SK-N-DZ (cell line): ENCODE data around the gene DIPK1B.
"Not testable (repeated sequence)": the region's sequence is repeated elsewhere in the genome, so short reads cannot be mapped to it uniquely, and the experiment has no call there.

Experiments
- DNase-seq: peaks from one replicate; pipeline ENCODE4 v3.0.0-alpha.2; 2015; ENCODE audit warnings: low spot score

Gene DIPK1B

GRCh38 chr9:136753371-136754058 lies 41.1 kb downstream of the DIPK1B start:
- no peak for DNase-seq

GRCh38 chr9:136754059-136754572 lies 41.7 kb downstream of the DIPK1B start:
- DNase-seq = no peak

- DNase-seq = no peak
Measured at GRCh38 chr9:136754626-136755301, 42.4 kb downstream of the DIPK1B start.

DNA sequence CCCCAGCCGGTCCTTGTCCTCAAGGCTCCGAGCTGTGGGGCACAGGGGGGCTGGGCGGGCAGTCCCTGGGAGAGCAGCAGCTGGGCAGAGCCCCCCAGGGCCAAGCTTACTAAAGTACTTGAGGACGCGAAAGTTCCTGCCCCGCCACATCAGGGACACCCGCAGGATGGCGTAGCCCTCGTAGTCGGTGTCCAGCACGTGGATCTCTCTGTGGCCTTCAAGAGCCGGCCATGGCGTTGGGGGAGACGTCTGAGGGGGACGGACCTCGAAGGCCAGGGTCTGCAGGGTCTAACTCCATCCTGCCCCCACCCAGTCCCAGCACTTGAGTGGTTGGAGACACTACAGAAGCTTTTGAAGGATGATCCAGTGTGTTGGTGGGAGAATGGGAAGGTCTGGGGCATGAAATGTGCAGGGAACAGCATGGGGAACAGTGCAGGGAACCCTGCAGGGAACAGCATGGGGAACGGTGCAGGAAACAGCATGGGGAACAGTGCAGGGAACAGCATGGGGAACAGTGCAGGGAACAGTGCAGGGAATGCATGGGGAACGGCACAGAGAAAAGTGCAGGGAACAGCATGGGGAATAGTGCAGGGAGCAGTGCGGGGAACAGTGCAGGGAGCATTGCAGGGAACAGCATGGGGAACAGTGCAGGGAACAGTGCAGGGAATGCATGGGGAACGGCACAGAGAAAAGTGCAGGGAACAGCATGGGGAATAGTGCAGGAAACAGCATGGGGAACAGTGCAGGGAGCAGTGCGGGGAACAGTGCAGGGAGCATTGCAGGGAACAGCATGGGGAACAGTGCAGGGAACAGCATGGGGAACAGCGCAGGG lies 43.1 kb downstream of the DIPK1B start:
- not testable (repeated sequence) for DNase-seq

GRCh38 chr9:136756134-136756438 lies 43.7 kb downstream of the DIPK1B start:
- DNase-seq = no peak

- DNase-seq = no peak
Measured at GRCh38 chr9:136756836-136757235, 44.5 kb downstream of the DIPK1B start.

DNA sequence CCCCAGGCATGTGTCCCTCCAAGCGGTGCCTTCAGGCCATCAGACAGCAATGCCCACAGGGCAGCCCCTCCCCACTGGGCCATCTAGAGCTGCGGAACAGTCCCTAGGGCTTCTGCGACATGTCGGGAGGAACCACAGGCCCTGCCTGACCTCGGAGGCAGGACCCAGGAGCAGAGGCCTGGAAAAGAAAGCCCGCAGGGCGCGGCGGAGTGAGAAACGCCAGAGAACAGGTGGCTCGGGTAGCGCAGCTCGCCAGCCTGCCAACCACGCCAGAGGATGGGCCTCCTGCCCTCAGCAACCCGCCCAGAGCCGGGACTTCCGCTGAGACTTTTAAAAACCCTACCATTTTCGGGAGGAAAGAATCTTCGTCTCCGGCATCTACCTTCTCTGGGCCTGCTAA lies 45.0 kb downstream of the DIPK1B start:
- no peak for DNase-seq

DNA sequence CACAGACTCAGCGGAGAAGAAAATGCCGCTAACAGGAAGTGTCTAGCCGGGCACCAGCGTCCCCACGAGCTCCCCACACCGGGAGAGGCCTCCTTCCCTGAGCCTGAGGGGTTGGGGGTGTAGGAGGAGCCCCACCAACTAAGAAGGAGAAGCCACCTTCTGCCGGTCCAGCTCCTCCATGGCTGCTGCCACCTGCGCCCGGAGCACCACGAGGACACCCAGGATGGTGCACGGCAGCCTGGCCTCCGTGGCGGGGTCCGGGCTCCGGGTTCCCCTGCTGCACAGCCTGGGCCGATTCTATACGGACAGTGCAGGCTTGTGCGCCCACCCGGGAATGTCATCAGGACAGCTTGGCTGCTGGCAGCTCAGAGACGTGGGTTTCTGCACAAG lies 45.4 kb downstream of the DIPK1B start:
- no peak for DNase-seq

- DNase-seq = no peak
Measured at GRCh38 chr9:136759001-136759400, 46.6 kb downstream of the DIPK1B start.

- no peak for DNase-seq
Measured at GRCh38 chr9:136759436-136760325, 47.3 kb downstream of the DIPK1B start.

DNA sequence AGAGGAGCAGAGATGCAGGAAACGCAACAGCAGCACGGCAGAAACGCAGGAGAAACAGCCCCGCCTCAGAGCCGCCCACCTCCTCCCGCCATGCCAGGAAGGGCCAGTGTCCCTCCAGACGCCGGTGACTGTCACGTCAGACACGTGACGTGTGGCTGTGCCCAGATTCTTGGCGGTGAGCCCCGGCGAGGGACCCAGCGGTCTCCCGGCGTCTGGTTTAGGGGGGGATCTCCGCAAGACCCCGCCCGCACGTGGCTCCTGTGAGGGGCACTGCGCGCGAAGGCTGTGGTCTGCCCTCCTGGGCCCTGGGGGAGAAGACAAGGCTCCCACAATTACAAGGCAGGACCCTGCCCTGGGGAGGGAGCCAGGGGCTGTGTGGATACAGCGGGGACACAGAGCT lies 48.1 kb downstream of the DIPK1B start:
- DNase-seq = peak; percentile 71

- DNase-seq = peak; percentile 89
Measured at GRCh38 chr9:136760834-136761544, 48.6 kb downstream of the DIPK1B start.

DNA sequence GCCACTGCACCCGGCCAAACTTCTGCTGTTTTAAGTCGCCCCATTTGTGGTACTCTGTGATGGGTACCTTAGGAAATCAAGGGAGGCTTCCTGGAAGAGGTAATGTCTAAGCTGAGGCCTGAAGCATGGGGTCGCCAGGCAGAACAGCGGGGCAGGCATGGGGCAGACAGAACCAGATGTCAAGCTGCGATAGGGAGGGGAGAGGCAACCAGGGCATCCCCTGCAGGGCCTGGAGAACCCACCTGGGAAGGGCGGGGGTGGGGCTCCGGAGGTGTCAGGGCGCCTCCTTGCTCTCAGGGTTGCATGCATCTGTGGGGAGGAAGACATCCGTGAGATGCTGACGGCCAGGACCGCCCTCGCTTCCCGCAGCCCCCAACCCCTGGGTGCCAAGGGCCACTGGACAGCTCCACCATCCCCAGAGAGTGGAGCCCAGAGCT lies 49.2 kb downstream of the DIPK1B start:
- no peak for DNase-seq

- no peak for DNase-seq
Measured at GRCh38 chr9:136762221-136762691, 49.9 kb downstream of the DIPK1B start.

DNA sequence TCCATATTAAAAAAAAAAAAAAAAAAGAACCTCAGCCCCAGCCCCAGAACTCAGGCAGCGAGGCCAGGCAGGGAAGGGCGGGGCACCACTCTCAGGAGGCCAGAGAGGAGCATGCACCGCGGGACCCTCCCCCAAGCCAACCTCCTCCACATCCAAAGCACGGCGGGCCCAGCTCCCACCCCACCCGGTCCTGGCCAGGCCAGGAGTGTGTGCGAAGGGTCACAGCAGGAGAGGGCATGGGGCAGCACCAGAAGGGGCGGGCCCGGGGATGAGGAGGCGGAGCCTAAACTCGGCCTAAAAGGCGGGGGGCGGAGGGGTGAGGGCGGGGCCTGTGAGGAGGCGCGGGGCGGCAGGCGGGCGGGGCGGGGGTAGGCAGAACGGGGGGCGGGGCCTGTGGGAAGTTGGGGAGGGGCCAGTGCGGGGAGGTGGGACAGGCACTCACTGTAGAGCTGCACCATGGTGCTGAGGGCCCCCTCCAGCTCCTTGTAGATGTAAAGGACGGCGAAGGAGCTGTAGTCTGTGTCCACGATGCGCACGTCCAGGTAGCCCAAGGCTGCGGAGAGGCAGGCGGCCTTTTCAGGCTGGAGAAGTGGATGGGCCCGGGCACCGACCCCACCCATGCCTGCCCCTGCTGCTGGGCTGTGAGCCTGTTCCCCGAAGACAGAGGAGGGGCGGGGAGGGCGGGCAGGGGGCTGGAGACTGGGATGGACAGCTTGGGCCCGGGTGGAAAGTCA lies 50.7 kb downstream of the DIPK1B start:
- peak; percentile 89 for DNase-seq

GRCh38 chr9:136763649-136764035 lies 51.3 kb downstream of the DIPK1B start:
- no peak for DNase-seq

GRCh38 chr9:136764301-136764891 lies 52.0 kb downstream of the DIPK1B start, which contains the start of gene LCN15:
Gene LCN15, minus strand, starts transcription at chr9:136764518. Its CDS starts 30 bp downstream, at chr9:136764488.
- no peak for DNase-seq

GRCh38 chr9:136765041-136765440 lies 52.7 kb downstream of the DIPK1B start:
- DNase-seq = no peak

DNA sequence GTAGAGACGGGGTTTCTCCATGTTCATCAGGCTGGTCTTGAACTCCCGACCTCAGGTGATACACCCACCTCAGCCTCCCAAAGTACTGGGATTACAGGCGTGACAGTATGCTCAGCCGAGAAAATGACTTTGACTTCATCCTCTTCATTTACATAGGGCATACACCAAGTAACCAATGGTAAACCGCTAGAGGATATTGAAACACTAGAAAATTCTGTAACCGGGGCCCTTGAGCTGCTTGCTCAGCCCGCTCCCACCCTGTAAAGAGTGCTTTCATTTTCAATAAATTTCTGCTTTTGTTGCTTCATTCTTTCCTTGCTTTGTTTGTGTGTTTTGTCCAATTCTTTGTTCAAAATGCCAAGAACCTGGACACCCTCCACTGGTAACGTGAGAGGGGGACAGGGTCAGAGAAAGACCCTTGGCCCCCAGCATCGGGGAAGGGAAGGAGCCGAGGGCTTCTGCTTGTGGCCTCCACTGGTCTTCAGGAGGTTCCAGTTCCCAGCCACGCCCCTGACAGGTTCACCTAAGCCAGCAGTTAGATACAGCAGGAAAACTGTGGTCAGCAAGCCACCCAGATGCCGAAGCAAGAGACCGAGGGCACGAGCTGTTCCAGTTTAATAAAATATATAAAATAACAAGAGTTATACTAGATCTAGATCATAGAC lies 53.5 kb downstream of the DIPK1B start:
- DNase-seq = not testable (repeated sequence)
